Activated naive CD4-positive, alpha-beta T cell treated with anti-CD3 and anti-CD28 coated beads, Interleukin-2, amount 50 U/mL, for 24 hours (primary cell): ENCODE measurements around the gene ADCY9.

Source experiments
- H3K27ac Mint-ChIP-seq: one replicate; pipeline ENCODE4 v1.8.0; 2021; ENCODE audit warnings: mild to moderate bottlenecking, mixed read lengths
- H3K27me3 Mint-ChIP-seq: one replicate; pipeline ENCODE4 v1.8.0; 2021; ENCODE audit warnings: mixed read lengths
- H3K36me3 Mint-ChIP-seq: one replicate; pipeline ENCODE4 v1.8.0; 2021; ENCODE audit warnings: mixed read lengths
- H3K4me1 Mint-ChIP-seq: one replicate; pipeline ENCODE4 v1.8.0; 2021; ENCODE audit warnings: mixed read lengths
- H3K4me3 Mint-ChIP-seq: one replicate; pipeline ENCODE4 v1.8.0; 2021; ENCODE audit warnings: mild to moderate bottlenecking, mixed read lengths
- H3K9me3 Mint-ChIP-seq: one replicate; pipeline ENCODE4 v1.8.0; 2021; ENCODE audit warnings: mixed read lengths

Gene ADCY9

GRCh38 chr16:4110680-4111079 lies 5.6 kb downstream of the ADCY9 start:
- Mint-ChIP-seq H3K27me3 (no peaks in the 10 kb centered on the region), H3K4me3 (no peak overlapping the region), H3K27ac (no peak overlapping the region), H3K36me3 (no peaks in the 10 kb centered on the region), H3K4me1 (peaks cover 42% of the 10 kb centered on the region), H3K9me3 (no peaks in the 10 kb centered on the region)

- H3K27me3 Mint-ChIP-seq, result no peaks in the 10 kb centered on the region
- no peak overlapping the region for H3K27ac Mint-ChIP-seq
- no peaks in the 10 kb centered on the region for H3K36me3 Mint-ChIP-seq
- no peak overlapping the region for H3K4me3 Mint-ChIP-seq
- H3K9me3 Mint-ChIP-seq, result no peaks in the 10 kb centered on the region
- H3K4me1 Mint-ChIP-seq, result peaks cover 42% of the 10 kb centered on the region
Observed at GRCh38 chr16:4110065-4110464, 6.2 kb downstream of the ADCY9 start.

GRCh38 chr16:4109250-4109736 lies 6.9 kb downstream of the ADCY9 start:
- H3K36me3 Mint-ChIP-seq, result peaks cover 3% of the 10 kb centered on the region
- H3K4me3 Mint-ChIP-seq, result no peak overlapping the region
- peaks cover 36% of the 10 kb centered on the region for H3K4me1 Mint-ChIP-seq
- H3K27me3 Mint-ChIP-seq, result no peaks in the 10 kb centered on the region
- no peaks in the 10 kb centered on the region for H3K9me3 Mint-ChIP-seq
- no peak overlapping the region for H3K27ac Mint-ChIP-seq

- H3K9me3 Mint-ChIP-seq, result no peaks in the 10 kb centered on the region
- peaks cover 9% of the 10 kb centered on the region for H3K4me1 Mint-ChIP-seq
Observed at GRCh38 chr16:4106516-4106915, 9.7 kb downstream of the ADCY9 start.

GRCh38 chr16:4105848-4106247 lies 10.4 kb downstream of the ADCY9 start:
- Mint-ChIP-seq H3K27me3 (no peaks in the 10 kb centered on the region), H3K27ac (no peak overlapping the region), H3K36me3 (peaks cover 5% of the 10 kb centered on the region), H3K4me1 (peaks cover 2% of the 10 kb centered on the region), H3K4me3 (no peak overlapping the region), H3K9me3 (no peaks in the 10 kb centered on the region)

More at GRCh38 chr16:4106516-4106915, 9.7 kb downstream of the ADCY9 start:
- Mint-ChIP-seq H3K4me3 (no peak overlapping the region), H3K27ac (no peak overlapping the region), H3K36me3 (peaks cover 5% of the 10 kb centered on the region), H3K27me3 (no peaks in the 10 kb centered on the region)

GRCh38 chr16:4103745-4104144 lies 12.5 kb downstream of the ADCY9 start:
- no peak overlapping the region for H3K4me3 Mint-ChIP-seq
- peaks cover 5% of the 10 kb centered on the region for H3K36me3 Mint-ChIP-seq
- no peaks in the 10 kb centered on the region for H3K9me3 Mint-ChIP-seq
- H3K4me1 Mint-ChIP-seq, result no peaks in the 10 kb centered on the region
- H3K27me3 Mint-ChIP-seq, result no peaks in the 10 kb centered on the region
- no peak overlapping the region for H3K27ac Mint-ChIP-seq

- no peaks in the 10 kb centered on the region for H3K9me3 Mint-ChIP-seq
- no peak overlapping the region for H3K27ac Mint-ChIP-seq
- H3K4me3 Mint-ChIP-seq, result no peak overlapping the region
- H3K27me3 Mint-ChIP-seq, result no peaks in the 10 kb centered on the region
- H3K4me1 Mint-ChIP-seq, result peaks cover 2% of the 10 kb centered on the region
- peaks cover 5% of the 10 kb centered on the region for H3K36me3 Mint-ChIP-seq
Observed at GRCh38 chr16:4101421-4102219, 14.6 kb downstream of the ADCY9 start.

GRCh38 chr16:4098501-4098900 lies 17.7 kb downstream of the ADCY9 start:
- Mint-ChIP-seq H3K27me3 (no peaks in the 10 kb centered on the region), H3K4me1 (peaks cover 9% of the 10 kb centered on the region), H3K27ac (no peak overlapping the region), H3K9me3 (no peaks in the 10 kb centered on the region), H3K36me3 (no peaks in the 10 kb centered on the region), H3K4me3 (no peak overlapping the region)

GRCh38 chr16:4097826-4098240 lies 18.4 kb downstream of the ADCY9 start:
- Mint-ChIP-seq H3K27ac (no peak overlapping the region), H3K27me3 (no peaks in the 10 kb centered on the region), H3K4me3 (no peak overlapping the region), H3K36me3 (no peaks in the 10 kb centered on the region), H3K4me1 (peaks cover 9% of the 10 kb centered on the region), H3K9me3 (no peaks in the 10 kb centered on the region)

- H3K36me3 Mint-ChIP-seq, result no peaks in the 10 kb centered on the region
- no peaks in the 10 kb centered on the region for H3K27me3 Mint-ChIP-seq
- no peak overlapping the region for H3K27ac Mint-ChIP-seq
- H3K4me1 Mint-ChIP-seq, result peaks cover 9% of the 10 kb centered on the region
- no peak overlapping the region for H3K4me3 Mint-ChIP-seq
- H3K9me3 Mint-ChIP-seq, result no peaks in the 10 kb centered on the region
Observed at GRCh38 chr16:4096509-4096908, 19.7 kb downstream of the ADCY9 start.

- H3K9me3 Mint-ChIP-seq, result no peaks in the 10 kb centered on the region
- H3K4me1 Mint-ChIP-seq, result peaks cover 9% of the 10 kb centered on the region
- H3K27me3 Mint-ChIP-seq, result no peaks in the 10 kb centered on the region
- H3K27ac Mint-ChIP-seq, result no peak overlapping the region
- H3K36me3 Mint-ChIP-seq, result no peaks in the 10 kb centered on the region
- no peak overlapping the region for H3K4me3 Mint-ChIP-seq
Observed at GRCh38 chr16:4094127-4094773, 22.0 kb downstream of the ADCY9 start.

- H3K9me3 Mint-ChIP-seq, result no peaks in the 10 kb centered on the region
- no peak overlapping the region for H3K4me3 Mint-ChIP-seq
- peaks cover 9% of the 10 kb centered on the region for H3K4me1 Mint-ChIP-seq
- H3K27ac Mint-ChIP-seq, result no peak overlapping the region
- H3K36me3 Mint-ChIP-seq, result no peaks in the 10 kb centered on the region
- H3K27me3 Mint-ChIP-seq, result no peaks in the 10 kb centered on the region
Observed at GRCh38 chr16:4093495-4094126, 22.6 kb downstream of the ADCY9 start.

GRCh38 chr16:4092547-4093265 lies 23.5 kb downstream of the ADCY9 start:
- no peaks in the 10 kb centered on the region for H3K9me3 Mint-ChIP-seq
- H3K4me1 Mint-ChIP-seq, result peaks cover 9% of the 10 kb centered on the region
- H3K36me3 Mint-ChIP-seq, result no peaks in the 10 kb centered on the region
- H3K27me3 Mint-ChIP-seq, result no peaks in the 10 kb centered on the region
- H3K4me3 Mint-ChIP-seq, result no peak overlapping the region
- H3K27ac Mint-ChIP-seq, result no peak overlapping the region

GRCh38 chr16:4091240-4092012 lies 24.8 kb downstream of the ADCY9 start:
- Mint-ChIP-seq H3K4me3 (no peak overlapping the region), H3K4me1 (peaks cover 5% of the 10 kb centered on the region), H3K36me3 (no peaks in the 10 kb centered on the region), H3K27ac (no peak overlapping the region), H3K27me3 (no peaks in the 10 kb centered on the region), H3K9me3 (no peaks in the 10 kb centered on the region)

GRCh38 chr16:4090351-4090851 lies 25.8 kb downstream of the ADCY9 start:
- Mint-ChIP-seq H3K4me1 (no peaks in the 10 kb centered on the region), H3K27me3 (no peaks in the 10 kb centered on the region), H3K36me3 (no peaks in the 10 kb centered on the region), H3K9me3 (no peaks in the 10 kb centered on the region), H3K27ac (no peak overlapping the region), H3K4me3 (no peak overlapping the region)
